WTC11 (cell line): ENCODE measurements around the gene SGTA. TPM values are rescaled to one million over a fixed set of nuclear protein-coding genes. Genes with fewer than 3 reads are reported as not detected.

Experiments
- ATAC-seq: fragments of 200-7000 bp; cut with Tn5 transposase; 2 replicates; pipeline ENCODE4 v1.10.0; 2021; ENCODE audit warnings: mild to moderate bottlenecking, moderate library complexity
- CTCF ChIA-PET: fragments of 300-600 bp; sonication (Branson Sonifier 250); formaldehyde crosslinking; loops from one replicate; lab custom pipeline; 2021; ENCODE audit warnings: antibody characterized with exemption; lab: Charles Lee
- POLR2A ChIA-PET: fragments of 350-600 bp; sonication (Branson Sonifier 250); formaldehyde crosslinking; loops from one replicate; lab custom pipeline; 2021; ENCODE audit warnings: antibody characterized with exemption; lab: Charles Lee
- DNase-seq: peaks from one replicate; pipeline ENCODE4 v3.0.0; 2021; ENCODE audit warnings: low spot score
- H3K27ac Mint-ChIP-seq: 2 replicates; pipeline ENCODE4 v1.8.0; 2021; ENCODE audit warnings: mixed read lengths
- H3K27me3 Mint-ChIP-seq: 2 replicates; pipeline ENCODE4 v1.8.0; 2021; ENCODE audit warnings: low read depth, mild to moderate bottlenecking, moderate library complexity, mixed read lengths
- H3K36me3 Mint-ChIP-seq: 2 replicates; pipeline ENCODE4 v1.8.0; 2021; ENCODE audit warnings: mixed read lengths
- H3K4me1 Mint-ChIP-seq: 2 replicates; pipeline ENCODE4 v1.8.0; 2022; ENCODE audit warnings: mixed read lengths
- H3K4me3 Mint-ChIP-seq: 2 replicates; pipeline ENCODE4 v1.8.0; 2021; ENCODE audit warnings: mild to moderate bottlenecking, moderate library complexity, mixed read lengths
- H3K9me3 Mint-ChIP-seq: 2 replicates; pipeline ENCODE4 v1.8.0; 2021; ENCODE audit warnings: mixed read lengths
- ATF1 ChIP-seq: sonication (generic); formaldehyde crosslinking; IDR thresholded peaks from 2 replicates; pipeline ENCODE4 v1.8.1; 2023; ENCODE audit warnings: mild to moderate bottlenecking, moderate library complexity, missing genetic modification reagents
- FOXJ3 ChIP-seq: sonication (generic); formaldehyde crosslinking; IDR thresholded peaks from 2 replicates; pipeline ENCODE4 v1.9.0; 2021; ENCODE audit warnings: missing genetic modification reagents, mild to moderate bottlenecking, borderline replicate concordance
- FOXP1 ChIP-seq: sonication (generic); formaldehyde crosslinking; IDR thresholded peaks from 2 replicates; pipeline ENCODE4 v1.8.0; 2022; ENCODE audit warnings: missing genetic modification reagents, mild to moderate bottlenecking, moderate library complexity, borderline replicate concordance
- GRHL2 ChIP-seq: fragments of 250-450 bp; sonication (Bioruptor Pico); IDR thresholded peaks from 2 replicates; pipeline ENCODE4 v1.8.0; 2022; ENCODE audit warnings: mild to moderate bottlenecking, moderate library complexity; ENCODE audit not compliant: insufficient replicate concordance, severe bottlenecking
- HMGA2 ChIP-seq: fragments of 250-450 bp; sonication (Bioruptor Pico); IDR thresholded peaks from 2 replicates; pipeline ENCODE4 v1.4.0; 2021; ENCODE audit warnings: mild to moderate bottlenecking, moderate library complexity
- JAZF1 ChIP-seq: fragments of 250-450 bp; sonication (Bioruptor Pico); IDR thresholded peaks from 2 replicates; pipeline ENCODE4 v1.9.0; 2021; ENCODE audit warnings: moderate library complexity, mild to moderate bottlenecking, inconsistent platforms
- MXD4 ChIP-seq: fragments of 250-450 bp; sonication (Bioruptor Pico); IDR thresholded peaks from 2 replicates; pipeline ENCODE4 v1.8.0; 2021; ENCODE audit warnings: mild to moderate bottlenecking, moderate library complexity, borderline replicate concordance
- MYBL2 ChIP-seq: sonication (generic); formaldehyde crosslinking; IDR thresholded peaks from 2 replicates; pipeline ENCODE4 v1.8.1; 2023; ENCODE audit warnings: mild to moderate bottlenecking, moderate library complexity, missing genetic modification reagents
- NFATC4 ChIP-seq: fragments of 250-450 bp; sonication (Bioruptor Pico); IDR thresholded peaks from 2 replicates; pipeline ENCODE4 v1.9.0; 2021; ENCODE audit warnings: mild to moderate bottlenecking
- NFYB ChIP-seq: sonication (generic); formaldehyde crosslinking; conservative IDR thresholded peaks from 2 replicates; pipeline ENCODE4 v1.8.0; 2022; ENCODE audit warnings: low read depth, missing genetic modification reagents
- NR3C1 ChIP-seq: sonication (generic); formaldehyde crosslinking; conservative IDR thresholded peaks from 2 replicates; pipeline ENCODE4 v1.8.1; 2023; ENCODE audit warnings: low read depth, mild to moderate bottlenecking, missing genetic modification reagents
- SMAD4 ChIP-seq: sonication (generic); formaldehyde crosslinking; IDR thresholded peaks from 2 replicates; pipeline ENCODE4 v1.8.0; 2022; ENCODE audit warnings: mild to moderate bottlenecking, missing genetic modification reagents
- SP1 ChIP-seq: sonication (generic); formaldehyde crosslinking; conservative IDR thresholded peaks from 2 replicates; pipeline ENCODE4 v1.8.1; 2022; ENCODE audit warnings: missing genetic modification reagents
- TEAD1 ChIP-seq: sonication (generic); formaldehyde crosslinking; IDR thresholded peaks from 2 replicates; pipeline ENCODE4 v1.8.0; 2022; ENCODE audit warnings: mild to moderate bottlenecking, missing genetic modification reagents
- ZNF232 ChIP-seq: sonication (generic); formaldehyde crosslinking; IDR thresholded peaks from 2 replicates; pipeline ENCODE4 v1.8.0; 2022; ENCODE audit warnings: mild to moderate bottlenecking, missing genetic modification reagents
- total RNA-seq: library from RNA; stranded (reverse); gene quantifications from 3 replicates; pipeline ENCODE4 v1.2.3, GENCODE V29; 2021
- TF ChIP-seq, protein P1 (sequence below): sonication (generic); formaldehyde crosslinking; IDR thresholded peaks from 2 replicates; pipeline ENCODE4 v1.8.0; 2023; ENCODE audit warnings: missing genetic modification reagents
- TF ChIP-seq, protein P2 (sequence below): sonication (generic); formaldehyde crosslinking; IDR thresholded peaks from 2 replicates; pipeline ENCODE4 v1.8.0; 2023; ENCODE audit warnings: missing genetic modification reagents, mild to moderate bottlenecking, borderline replicate concordance
- TF ChIP-seq, protein P3 (sequence below): fragments of 200-600 bp; IDR thresholded peaks from 2 replicates; pipeline ENCODE4 v1.8.0; 2022; ENCODE audit warnings: antibody characterized with exemption
- TF ChIP-seq, protein P4 (sequence below): sonication (generic); formaldehyde crosslinking; IDR thresholded peaks from 2 replicates; pipeline ENCODE4 v1.8.1; 2023; ENCODE audit warnings: mild to moderate bottlenecking, missing genetic modification reagents
- TF ChIP-seq, protein P5 (sequence below): sonication (generic); formaldehyde crosslinking; IDR thresholded peaks from 2 replicates; pipeline ENCODE4 v1.8.1; 2022; ENCODE audit warnings: mild to moderate bottlenecking, moderate library complexity, missing genetic modification reagents

SGTA gene
- total RNA-seq, 1 experiment from 2014 or later, result 91.2 TPM

DNA sequence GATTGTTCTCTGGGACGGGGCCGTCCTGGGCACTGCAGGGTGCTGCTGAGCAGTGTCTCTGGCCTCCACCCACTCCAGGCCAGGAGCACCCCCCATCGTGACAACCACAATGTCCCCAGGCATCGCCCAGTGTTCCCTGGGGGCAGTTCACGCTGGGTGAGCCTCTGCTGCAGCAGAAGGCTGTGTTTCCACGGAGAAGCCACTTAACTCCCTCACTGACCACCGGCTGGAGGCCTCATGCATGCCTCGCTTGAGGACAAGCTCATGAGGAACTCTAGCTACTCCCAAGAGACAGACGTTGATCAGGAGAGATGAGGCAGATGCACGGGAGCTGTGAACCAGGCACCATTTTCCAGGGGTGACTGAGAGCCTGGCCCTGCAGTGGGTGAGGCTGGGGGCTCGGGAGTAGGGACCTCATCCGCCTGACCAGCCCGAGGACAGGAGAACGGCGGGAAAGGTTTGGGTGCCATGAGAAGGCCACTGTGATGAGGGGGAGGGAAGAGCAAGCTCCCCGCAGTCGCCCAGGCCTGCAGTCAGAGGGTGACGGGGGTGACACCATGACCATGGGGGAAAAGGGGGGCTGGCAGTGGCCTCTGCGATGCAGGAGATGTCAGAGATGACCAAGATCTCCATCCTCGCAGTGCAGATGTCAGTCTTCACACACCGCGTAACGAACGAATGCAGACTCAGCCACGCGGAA lies 48.3 kb downstream of the SGTA start:
- no peak for ATAC-seq
- Mint-ChIP-seq H3K27ac (no peak overlapping the region), H3K4me3 (no peak overlapping the region), H3K27me3 (no peaks in the 10 kb centered on the region), H3K4me1 (peaks cover 4% of the 10 kb centered on the region), H3K36me3 (peaks cover 35% of the 10 kb centered on the region), H3K9me3 (peaks cover 10% of the 10 kb centered on the region; the same call in 1 of the 2 replicates)
- TF ChIP-seq JAZF1 (no peak), SP1 (CRISPR knock-in tag) (no peak), HMGA2 (CRISPR knock-in tag) (no peak), SMAD4 (CRISPR knock-in tag) (no peak), ATF1 (CRISPR knock-in tag) (no peak), FOXP1 (CRISPR knock-in tag) (no peak), NFATC4 (CRISPR knock-in tag) (no peak), GRHL2 (CRISPR knock-in tag) (no peak), MXD4 (CRISPR knock-in tag) (no peak), NR3C1 (CRISPR knock-in tag) (no peak), NFYB (CRISPR knock-in tag) (no peak), TEAD1 (CRISPR knock-in tag) (no peak), ZNF232 (CRISPR knock-in tag) (no peak), FOXJ3 (no peak), MYBL2 (CRISPR knock-in tag) (no peak)
- TF ChIP-seq, protein P1, sequence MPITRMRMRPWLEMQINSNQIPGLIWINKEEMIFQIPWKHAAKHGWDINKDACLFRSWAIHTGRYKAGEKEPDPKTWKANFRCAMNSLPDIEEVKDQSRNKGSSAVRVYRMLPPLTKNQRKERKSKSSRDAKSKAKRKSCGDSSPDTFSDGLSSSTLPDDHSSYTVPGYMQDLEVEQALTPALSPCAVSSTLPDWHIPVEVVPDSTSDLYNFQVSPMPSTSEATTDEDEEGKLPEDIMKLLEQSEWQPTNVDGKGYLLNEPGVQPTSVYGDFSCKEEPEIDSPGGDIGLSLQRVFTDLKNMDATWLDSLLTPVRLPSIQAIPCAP (CRISPR knock-in tag), result no peak
- TF ChIP-seq, protein P2, sequence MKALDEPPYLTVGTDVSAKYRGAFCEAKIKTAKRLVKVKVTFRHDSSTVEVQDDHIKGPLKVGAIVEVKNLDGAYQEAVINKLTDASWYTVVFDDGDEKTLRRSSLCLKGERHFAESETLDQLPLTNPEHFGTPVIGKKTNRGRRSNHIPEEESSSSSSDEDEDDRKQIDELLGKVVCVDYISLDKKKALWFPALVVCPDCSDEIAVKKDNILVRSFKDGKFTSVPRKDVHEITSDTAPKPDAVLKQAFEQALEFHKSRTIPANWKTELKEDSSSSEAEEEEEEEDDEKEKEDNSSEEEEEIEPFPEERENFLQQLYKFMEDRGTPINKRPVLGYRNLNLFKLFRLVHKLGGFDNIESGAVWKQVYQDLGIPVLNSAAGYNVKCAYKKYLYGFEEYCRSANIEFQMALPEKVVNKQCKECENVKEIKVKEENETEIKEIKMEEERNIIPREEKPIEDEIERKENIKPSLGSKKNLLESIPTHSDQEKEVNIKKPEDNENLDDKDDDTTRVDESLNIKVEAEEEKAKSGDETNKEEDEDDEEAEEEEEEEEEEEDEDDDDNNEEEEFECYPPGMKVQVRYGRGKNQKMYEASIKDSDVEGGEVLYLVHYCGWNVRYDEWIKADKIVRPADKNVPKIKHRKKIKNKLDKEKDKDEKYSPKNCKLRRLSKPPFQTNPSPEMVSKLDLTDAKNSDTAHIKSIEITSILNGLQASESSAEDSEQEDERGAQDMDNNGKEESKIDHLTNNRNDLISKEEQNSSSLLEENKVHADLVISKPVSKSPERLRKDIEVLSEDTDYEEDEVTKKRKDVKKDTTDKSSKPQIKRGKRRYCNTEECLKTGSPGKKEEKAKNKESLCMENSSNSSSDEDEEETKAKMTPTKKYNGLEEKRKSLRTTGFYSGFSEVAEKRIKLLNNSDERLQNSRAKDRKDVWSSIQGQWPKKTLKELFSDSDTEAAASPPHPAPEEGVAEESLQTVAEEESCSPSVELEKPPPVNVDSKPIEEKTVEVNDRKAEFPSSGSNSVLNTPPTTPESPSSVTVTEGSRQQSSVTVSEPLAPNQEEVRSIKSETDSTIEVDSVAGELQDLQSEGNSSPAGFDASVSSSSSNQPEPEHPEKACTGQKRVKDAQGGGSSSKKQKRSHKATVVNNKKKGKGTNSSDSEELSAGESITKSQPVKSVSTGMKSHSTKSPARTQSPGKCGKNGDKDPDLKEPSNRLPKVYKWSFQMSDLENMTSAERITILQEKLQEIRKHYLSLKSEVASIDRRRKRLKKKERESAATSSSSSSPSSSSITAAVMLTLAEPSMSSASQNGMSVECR (CRISPR knock-in tag), result no peak
- TF ChIP-seq, protein P3, sequence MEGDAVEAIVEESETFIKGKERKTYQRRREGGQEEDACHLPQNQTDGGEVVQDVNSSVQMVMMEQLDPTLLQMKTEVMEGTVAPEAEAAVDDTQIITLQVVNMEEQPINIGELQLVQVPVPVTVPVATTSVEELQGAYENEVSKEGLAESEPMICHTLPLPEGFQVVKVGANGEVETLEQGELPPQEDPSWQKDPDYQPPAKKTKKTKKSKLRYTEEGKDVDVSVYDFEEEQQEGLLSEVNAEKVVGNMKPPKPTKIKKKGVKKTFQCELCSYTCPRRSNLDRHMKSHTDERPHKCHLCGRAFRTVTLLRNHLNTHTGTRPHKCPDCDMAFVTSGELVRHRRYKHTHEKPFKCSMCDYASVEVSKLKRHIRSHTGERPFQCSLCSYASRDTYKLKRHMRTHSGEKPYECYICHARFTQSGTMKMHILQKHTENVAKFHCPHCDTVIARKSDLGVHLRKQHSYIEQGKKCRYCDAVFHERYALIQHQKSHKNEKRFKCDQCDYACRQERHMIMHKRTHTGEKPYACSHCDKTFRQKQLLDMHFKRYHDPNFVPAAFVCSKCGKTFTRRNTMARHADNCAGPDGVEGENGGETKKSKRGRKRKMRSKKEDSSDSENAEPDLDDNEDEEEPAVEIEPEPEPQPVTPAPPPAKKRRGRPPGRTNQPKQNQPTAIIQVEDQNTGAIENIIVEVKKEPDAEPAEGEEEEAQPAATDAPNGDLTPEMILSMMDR, result no peak
- TF ChIP-seq, protein P4, sequence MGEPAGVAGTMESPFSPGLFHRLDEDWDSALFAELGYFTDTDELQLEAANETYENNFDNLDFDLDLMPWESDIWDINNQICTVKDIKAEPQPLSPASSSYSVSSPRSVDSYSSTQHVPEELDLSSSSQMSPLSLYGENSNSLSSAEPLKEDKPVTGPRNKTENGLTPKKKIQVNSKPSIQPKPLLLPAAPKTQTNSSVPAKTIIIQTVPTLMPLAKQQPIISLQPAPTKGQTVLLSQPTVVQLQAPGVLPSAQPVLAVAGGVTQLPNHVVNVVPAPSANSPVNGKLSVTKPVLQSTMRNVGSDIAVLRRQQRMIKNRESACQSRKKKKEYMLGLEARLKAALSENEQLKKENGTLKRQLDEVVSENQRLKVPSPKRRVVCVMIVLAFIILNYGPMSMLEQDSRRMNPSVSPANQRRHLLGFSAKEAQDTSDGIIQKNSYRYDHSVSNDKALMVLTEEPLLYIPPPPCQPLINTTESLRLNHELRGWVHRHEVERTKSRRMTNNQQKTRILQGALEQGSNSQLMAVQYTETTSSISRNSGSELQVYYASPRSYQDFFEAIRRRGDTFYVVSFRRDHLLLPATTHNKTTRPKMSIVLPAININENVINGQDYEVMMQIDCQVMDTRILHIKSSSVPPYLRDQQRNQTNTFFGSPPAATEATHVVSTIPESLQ (CRISPR knock-in tag), result no peak
- TF ChIP-seq, protein P5, sequence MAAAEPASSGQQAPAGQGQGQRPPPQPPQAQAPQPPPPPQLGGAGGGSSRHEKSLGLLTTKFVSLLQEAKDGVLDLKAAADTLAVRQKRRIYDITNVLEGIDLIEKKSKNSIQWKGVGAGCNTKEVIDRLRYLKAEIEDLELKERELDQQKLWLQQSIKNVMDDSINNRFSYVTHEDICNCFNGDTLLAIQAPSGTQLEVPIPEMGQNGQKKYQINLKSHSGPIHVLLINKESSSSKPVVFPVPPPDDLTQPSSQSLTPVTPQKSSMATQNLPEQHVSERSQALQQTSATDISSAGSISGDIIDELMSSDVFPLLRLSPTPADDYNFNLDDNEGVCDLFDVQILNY (CRISPR knock-in tag), result no peak
- ChIA-PET CTCF (interaction anchor here (0.8 kb wide), 2 partner anchors 10 to 14 kb away, joined by 3 to 4 read pairs; no protein-coding TSS in a partner anchor), POLR2A (interaction anchor here (0.6 kb wide), 1 partner anchor 79 kb away, joined by 5 read pairs; no protein-coding TSS in a partner anchor)
- DNase-seq, result no peak
